ENCODE measurements around the gene RXRA. TPM values are rescaled to one million over a fixed set of nuclear protein-coding genes. Genes with fewer than 3 reads are reported as not detected.

The RXRA gene
- total and polyA plus RNA-seq, 2 of the 13 experiments (the other 11 are each of a cell fraction or from before 2014, with no cell fraction given), result 18.9 to 29.2 TPM

GRCh38 chr9:134278286-134278685 lies 48.0 kb upstream of the RXRA start:
- Histone ChIP-seq H3K4me3 (replicated peaks in 1 of 3; ENCODE audit: insufficient read depth in 1 of 3, low read depth in 2 of 3, low read length in 3 of 3) (no peak overlapping the region), H3K36me3 (replicated peaks in 1 of 2; ENCODE audit: control insufficient read depth in 1 of 2, insufficient read depth in 2 of 2, low read length in 2 of 2) (no peaks in the 10 kb centered on the region), H3K79me2 (ENCODE audit: insufficient read depth, low read length) (no peaks in the 10 kb centered on the region), H3K27ac (ENCODE audit: extremely low read length, insufficient read depth, low read length) (no peak overlapping the region), H2AFZ (ENCODE audit: low read length) (no peak overlapping the region), H3K4me2 (ENCODE audit: low read depth, low read length) (no peak overlapping the region), H3K9ac (ENCODE audit: insufficient read depth, low read depth, low read length) (no peak overlapping the region), H3K27me3 (ENCODE audit: control insufficient read depth in 1 of 2, insufficient read depth in 2 of 2, low read length in 2 of 2) (peaks cover 15 to 82% of the 10 kb centered on the region in 2 experiments; a peak in 4 of 5 replicates), H3K9me3 (ENCODE audit: low read length) (no peaks in the 10 kb centered on the region), H3K4me1 (ENCODE audit: insufficient read depth, low read length) (no peaks in the 10 kb centered on the region; the same call in 1 of the 2 replicates), H4K20me1 (ENCODE audit: insufficient read depth, low read length) (no peaks in the 10 kb centered on the region; the same call in 1 of the 2 replicates)
- FAIRE-seq (no peak), ATAC-seq (no peak), DNase-seq (ENCODE audit: low spot score) (no peak)
- in situ Hi-C loops (cut with HindIII; ENCODE audit: extremely low pct_ligation_motif_present, low pct_unique_long_range_greater_than_20kb) (no loop called here), intact Hi-C loops (cut with micrococcal nuclease; ENCODE audit: unreplicated experiment) (no loop called here)
- POLR2A ChIA-PET, result no interaction called here
- no TSS peak for BruUV-seq (replicated peaks)
- peak; percentile 93 for TF ChIP-seq RBAK (CRISPR knock-in tag; IDR thresholded peaks at IDR 0.05)
- no peak for TF ChIP-seq TBX3 (IDR thresholded peaks at IDR 0.05; ENCODE audit: borderline replicate concordance)
- whole genome bisulfite sequencing (ENCODE audit: low lambda C conversion rate), result 100% methylated on average over 1 of the region's 7 CpGs
- CTCF ChIA-PET (ENCODE audit: low intra/inter-chr PET ratio, low total read pairs), result no interaction called here

- Histone ChIP-seq H3K4me2 (ENCODE audit: low read depth, low read length) (no peak overlapping the region), H3K4me3 (replicated peaks in 1 of 3; ENCODE audit: insufficient read depth in 1 of 3, low read depth in 2 of 3, low read length in 3 of 3) (no peak overlapping the region), H3K27me3 (ENCODE audit: control insufficient read depth in 1 of 2, insufficient read depth in 2 of 2, low read length in 2 of 2) (peaks cover 15 to 77% of the 10 kb centered on the region in 2 experiments; a peak in 4 of 5 replicates), H3K79me2 (ENCODE audit: insufficient read depth, low read length) (no peaks in the 10 kb centered on the region), H3K27ac (ENCODE audit: extremely low read length, insufficient read depth, low read length) (no peak overlapping the region), H3K9me3 (ENCODE audit: low read length) (no peaks in the 10 kb centered on the region), H4K20me1 (ENCODE audit: insufficient read depth, low read length) (no peaks in the 10 kb centered on the region; the same call in 1 of the 2 replicates), H2AFZ (ENCODE audit: low read length) (no peak overlapping the region), H3K9ac (ENCODE audit: insufficient read depth, low read depth, low read length) (no peak overlapping the region), H3K4me1 (ENCODE audit: insufficient read depth, low read length) (no peaks in the 10 kb centered on the region), H3K36me3 (replicated peaks in 1 of 2; ENCODE audit: control insufficient read depth in 1 of 2, insufficient read depth in 2 of 2, low read length in 2 of 2) (no peaks in the 10 kb centered on the region)
- WGBS (ENCODE audit: low lambda C conversion rate), result 21% methylated on average over 8 of the region's 8 CpGs
- no peak for DNase-seq (ENCODE audit: low spot score)
- CTCF ChIA-PET (ENCODE audit: low intra/inter-chr PET ratio, low total read pairs), result no interaction called here
- intact Hi-C loops (cut with micrococcal nuclease; ENCODE audit: unreplicated experiment) (no loop called here), in situ Hi-C loops (cut with HindIII; ENCODE audit: extremely low pct_ligation_motif_present, low pct_unique_long_range_greater_than_20kb) (no loop called here)
- no TSS peak for BruUV-seq (replicated peaks)
- no peak for FAIRE-seq
- no peak for ATAC-seq
- POLR2A ChIA-PET, result no interaction called here
- TF ChIP-seq UBTF (CRISPR knock-in tag; IDR thresholded peaks at IDR 0.05), result no peak
- TF ChIP-seq ZNF879 (CRISPR knock-in tag; IDR thresholded peaks at IDR 0.05), result no peak
- TF ChIP-seq NONO (IDR thresholded peaks at IDR 0.05), result 0 out of 2 replicates have a peak, but pooled peaks have one; percentile 8
- no peak for TF ChIP-seq NONO (CRISPR knock-in tag; conservative IDR thresholded peaks at IDR 0.05)
- no peak for TF ChIP-seq ARID4A (CRISPR knock-in tag; IDR thresholded peaks at IDR 0.05; ENCODE audit: borderline replicate concordance)
- TF ChIP-seq HOXA3 (CRISPR knock-in tag; IDR thresholded peaks at IDR 0.05), result no peak
- no peak for TF ChIP-seq HNRNPK (IDR thresholded peaks at IDR 0.05; ENCODE audit: low read depth, low read length, poor library complexity, severe bottlenecking)
- TF ChIP-seq ATRX (CRISPR knock-in tag; IDR thresholded peaks at IDR 0.05; ENCODE audit: borderline replicate concordance), result no peak
- TF ChIP-seq NR2F1 (CRISPR knock-in tag; IDR thresholded peaks at IDR 0.05), result no peak
- TF ChIP-seq ZFP36L2 (CRISPR knock-in tag; IDR thresholded peaks at IDR 0.05), result no peak
Measured at GRCh38 chr9:134278974-134279640, 47.1 kb upstream of the RXRA start.
